ENCODE results near the gene NPTX1.

DNA sequence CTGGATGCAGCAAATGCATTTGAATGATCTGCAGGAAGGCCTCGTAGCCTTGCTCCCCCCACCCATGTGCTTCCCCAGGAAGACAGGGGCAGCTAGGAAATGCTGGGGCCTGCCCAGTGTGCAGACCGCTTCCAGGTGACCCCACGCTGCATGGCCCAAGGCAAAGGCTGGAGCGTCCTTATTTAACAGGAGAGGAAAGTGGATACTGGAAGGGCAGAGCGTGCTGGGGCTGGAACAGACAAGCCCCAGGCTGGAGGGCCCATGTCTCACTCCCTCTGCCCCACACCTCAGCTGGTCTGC lies 26.1 kb upstream of the NPTX1 start:
- TF ChIP-seq, protein P1, sequence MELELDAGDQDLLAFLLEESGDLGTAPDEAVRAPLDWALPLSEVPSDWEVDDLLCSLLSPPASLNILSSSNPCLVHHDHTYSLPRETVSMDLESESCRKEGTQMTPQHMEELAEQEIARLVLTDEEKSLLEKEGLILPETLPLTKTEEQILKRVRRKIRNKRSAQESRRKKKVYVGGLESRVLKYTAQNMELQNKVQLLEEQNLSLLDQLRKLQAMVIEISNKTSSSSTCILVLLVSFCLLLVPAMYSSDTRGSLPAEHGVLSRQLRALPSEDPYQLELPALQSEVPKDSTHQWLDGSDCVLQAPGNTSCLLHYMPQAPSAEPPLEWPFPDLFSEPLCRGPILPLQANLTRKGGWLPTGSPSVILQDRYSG (tag; conservative IDR thresholded peaks at IDR 0.05; ENCODE audit: low read depth) = no peak
- TF ChIP-seq EP300 (IDR thresholded peaks at IDR 0.05; ENCODE audit: low read length) (no peak), TARDBP (IDR thresholded peaks at IDR 0.05) (no peak), DIDO1 (tag; IDR thresholded peaks at IDR 0.05; ENCODE audit: low read depth) (no peak), SIN3A (IDR thresholded peaks at IDR 0.05; ENCODE audit: borderline replicate concordance in 2 of 2, control insufficient read depth in 1 of 2, low read depth in 2 of 2, low read length in 2 of 2) (no peak), CHD4 (IDR thresholded peaks at IDR 0.05; ENCODE audit: insufficient read depth, insufficient replicate concordance, low read depth, low read length, poor library complexity, severe bottlenecking) (no peak)
- TF ChIP-seq, protein P2, sequence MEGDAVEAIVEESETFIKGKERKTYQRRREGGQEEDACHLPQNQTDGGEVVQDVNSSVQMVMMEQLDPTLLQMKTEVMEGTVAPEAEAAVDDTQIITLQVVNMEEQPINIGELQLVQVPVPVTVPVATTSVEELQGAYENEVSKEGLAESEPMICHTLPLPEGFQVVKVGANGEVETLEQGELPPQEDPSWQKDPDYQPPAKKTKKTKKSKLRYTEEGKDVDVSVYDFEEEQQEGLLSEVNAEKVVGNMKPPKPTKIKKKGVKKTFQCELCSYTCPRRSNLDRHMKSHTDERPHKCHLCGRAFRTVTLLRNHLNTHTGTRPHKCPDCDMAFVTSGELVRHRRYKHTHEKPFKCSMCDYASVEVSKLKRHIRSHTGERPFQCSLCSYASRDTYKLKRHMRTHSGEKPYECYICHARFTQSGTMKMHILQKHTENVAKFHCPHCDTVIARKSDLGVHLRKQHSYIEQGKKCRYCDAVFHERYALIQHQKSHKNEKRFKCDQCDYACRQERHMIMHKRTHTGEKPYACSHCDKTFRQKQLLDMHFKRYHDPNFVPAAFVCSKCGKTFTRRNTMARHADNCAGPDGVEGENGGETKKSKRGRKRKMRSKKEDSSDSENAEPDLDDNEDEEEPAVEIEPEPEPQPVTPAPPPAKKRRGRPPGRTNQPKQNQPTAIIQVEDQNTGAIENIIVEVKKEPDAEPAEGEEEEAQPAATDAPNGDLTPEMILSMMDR (IDR thresholded peaks at IDR 0.05 in 2 of 3, conservative IDR thresholded peaks at IDR 0.05 in 1 of 3; ENCODE audit: insufficient read depth in 2 of 3, low read depth in 1 of 3, low read length in 3 of 3) = no peak
- TF ChIP-seq, protein P3, sequence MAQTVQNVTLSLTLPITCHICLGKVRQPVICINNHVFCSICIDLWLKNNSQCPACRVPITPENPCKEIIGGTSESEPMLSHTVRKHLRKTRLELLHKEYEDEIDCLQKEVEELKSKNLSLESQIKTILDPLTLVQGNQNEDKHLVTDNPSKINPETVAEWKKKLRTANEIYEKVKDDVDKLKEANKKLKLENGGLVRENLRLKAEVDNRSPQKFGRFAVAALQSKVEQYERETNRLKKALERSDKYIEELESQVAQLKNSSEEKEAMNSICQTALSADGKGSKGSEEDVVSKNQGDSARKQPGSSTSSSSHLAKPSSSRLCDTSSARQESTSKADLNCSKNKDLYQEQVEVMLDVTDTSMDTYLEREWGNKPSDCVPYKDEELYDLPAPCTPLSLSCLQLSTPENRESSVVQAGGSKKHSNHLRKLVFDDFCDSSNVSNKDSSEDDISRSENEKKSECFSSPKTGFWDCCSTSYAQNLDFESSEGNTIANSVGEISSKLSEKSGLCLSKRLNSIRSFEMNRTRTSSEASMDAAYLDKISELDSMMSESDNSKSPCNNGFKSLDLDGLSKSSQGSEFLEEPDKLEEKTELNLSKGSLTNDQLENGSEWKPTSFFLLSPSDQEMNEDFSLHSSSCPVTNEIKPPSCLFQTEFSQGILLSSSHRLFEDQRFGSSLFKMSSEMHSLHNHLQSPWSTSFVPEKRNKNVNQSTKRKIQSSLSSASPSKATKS (CRISPR knock-in tag; IDR thresholded peaks at IDR 0.05) = no peak
